Stimulated activated CD4-positive, alpha-beta T cell treated with anti-CD3 and anti-CD28 coated beads, Interleukin-4, amount 100 ng/mL, for 48 hours (primary cell): Measurements from ENCODE around the gene SGSM2.

ENCODE experiments used
- DNase-seq, 2 donors: peaks; one replicate each; pipeline ENCODE4 v3.0.0-alpha.2; 2020; ENCODE audit warnings: low read depth in 2 of 2

SGSM2 gene

GRCh38 chr17:2398655-2399571 lies 61.6 kb downstream of the SGSM2 start:
- no peak for DNase-seq

- DNase-seq, result peak; percentile 90 to 93
These were observed 62.5 kb downstream of the SGSM2 start for GRCh38 chr17:2399572-2400473.

GRCh38 chr17:2400474-2400866 lies 63.2 kb downstream of the SGSM2 start:
- DNase-seq, result peak; percentile 54 to 61

GRCh38 chr17:2400877-2401425 lies 63.6 kb downstream of the SGSM2 start, which contains the start of gene MNT:
MNT (minus strand) TSS chr17:2401060; CDS start chr17:2400712, 348 bp downstream.
- DNase-seq, result peak; percentile 90

GRCh38 chr17:2401426-2402221 lies 64.3 kb downstream of the SGSM2 start:
- DNase-seq, result peak; percentile 98 to 99

- no peak for DNase-seq
These were observed 65.2 kb downstream of the SGSM2 start for GRCh38 chr17:2402544-2402943.

- DNase-seq, result no peak
These were observed 65.7 kb downstream of the SGSM2 start for GRCh38 chr17:2403044-2403443.

- DNase-seq, result no peak
These were observed 68.1 kb downstream of the SGSM2 start for GRCh38 chr17:2405247-2405926.

- DNase-seq, result no peak
These were observed 69.1 kb downstream of the SGSM2 start for GRCh38 chr17:2406271-2406902.

- DNase-seq, result no peak
These were observed 69.8 kb downstream of the SGSM2 start for GRCh38 chr17:2406903-2407790.

- DNase-seq, result no peak
These were observed 73.7 kb downstream of the SGSM2 start for GRCh38 chr17:2410951-2411350.

- no peak for DNase-seq
These were observed 75.3 kb downstream of the SGSM2 start for GRCh38 chr17:2412561-2413021.

GRCh38 chr17:2414446-2415064 lies 77.3 kb downstream of the SGSM2 start:
- no peak for DNase-seq

GRCh38 chr17:2415081-2415480 lies 77.8 kb downstream of the SGSM2 start:
- DNase-seq, result no peak

GRCh38 chr17:2416010-2416734 lies 78.9 kb downstream of the SGSM2 start:
- peak; percentile 76 to 87 for DNase-seq

GRCh38 chr17:2418572-2418971 lies 81.3 kb downstream of the SGSM2 start:
- no peak for DNase-seq

GRCh38 chr17:2419486-2419885 lies 82.2 kb downstream of the SGSM2 start:
- DNase-seq, result no peak

GRCh38 chr17:2420176-2420575 lies 82.9 kb downstream of the SGSM2 start:
- DNase-seq, result no peak
